Activated CD4-positive, alpha-beta T cell treated with anti-CD3 and anti-CD28 coated beads, Interleukin-2, Interleukin-4, amounts not matched to agents 100 ng/mL and 50 ng/mL, durations not matched to agents 16 hours and 8 hours (primary cell): ENCODE measurements around the gene MESP2.

Experiments used
- DNase-seq: peaks from one replicate; pipeline ENCODE4 v3.0.0-alpha.2; 2020; ENCODE audit warnings: low spot score

The MESP2 gene

GRCh38 chr15:89776274-89777072 is at the start of gene MESP2:
Gene MESP2 (plus strand): TSS chr15:89776332. CDS start chr15:89776358, 26 bp downstream.
- peak; percentile 52 for DNase-seq

GRCh38 chr15:89728254-89728653 is 47.9 kb upstream of the MESP2 start:
- DNase-seq, result no peak

GRCh38 chr15:89731275-89731674 is 44.9 kb upstream of the MESP2 start:
- DNase-seq, result no peak

- DNase-seq, result no peak
Measured at GRCh38 chr15:89732451-89733172, 43.5 kb upstream of the MESP2 start.

GRCh38 chr15:89735773-89736172 is 40.4 kb upstream of the MESP2 start:
- no peak for DNase-seq

- DNase-seq, result peak; percentile 80
Measured at GRCh38 chr15:89740137-89740536, 36.0 kb upstream of the MESP2 start.

- no peak for DNase-seq
Measured at GRCh38 chr15:89743011-89743410, 33.1 kb upstream of the MESP2 start.

- DNase-seq, result no peak
Measured at GRCh38 chr15:89743594-89743993, 32.5 kb upstream of the MESP2 start.

- DNase-seq, result no peak
Measured at GRCh38 chr15:89745131-89745530, 31.0 kb upstream of the MESP2 start.

- no peak for DNase-seq
Measured at GRCh38 chr15:89745768-89746167, 30.4 kb upstream of the MESP2 start.

- no peak for DNase-seq
Measured at GRCh38 chr15:89746386-89746780, 29.7 kb upstream of the MESP2 start.

- DNase-seq, result no peak
Measured at GRCh38 chr15:89747708-89748682, 28.1 kb upstream of the MESP2 start.

- no peak for DNase-seq
Measured at GRCh38 chr15:89749054-89749453, 27.1 kb upstream of the MESP2 start.

GRCh38 chr15:89749526-89749925 is 26.6 kb upstream of the MESP2 start:
- no peak for DNase-seq

GRCh38 chr15:89749951-89750559 is 26.1 kb upstream of the MESP2 start:
- no peak for DNase-seq

- DNase-seq, result peak; percentile 91
Measured at GRCh38 chr15:89750560-89751542, 25.3 kb upstream of the MESP2 start, which contains the start of gene MESP1. Gene MESP1 (minus strand): TSS chr15:89751249. CDS start chr15:89751231, 18 bp downstream.

- DNase-seq, result no peak
Measured at GRCh38 chr15:89751748-89752147, 24.4 kb upstream of the MESP2 start.

GRCh38 chr15:89753855-89754254 is 22.3 kb upstream of the MESP2 start:
- DNase-seq, result no peak

- DNase-seq, result no peak
Measured at GRCh38 chr15:89754361-89755154, 21.6 kb upstream of the MESP2 start.

GRCh38 chr15:89755701-89756100 is 20.4 kb upstream of the MESP2 start:
- no peak for DNase-seq
